ENCODE data around the gene PCDH12.

The PCDH12 gene

GRCh38 chr5:141958113-141958512, at the start of gene PCDH12:
Gene PCDH12, minus strand, starts transcription at chr5:141958202. Its CDS starts 351 bp downstream, at chr5:141957851.
- no peak for DNase-seq

GRCh38 chr5:142007237-142007544, 49.2 kb upstream of the PCDH12 start:
- DNase-seq, result no peak

GRCh38 chr5:142006363-142007236, 48.6 kb upstream of the PCDH12 start:
- no peak for DNase-seq

GRCh38 chr5:142003266-142003800, 45.3 kb upstream of the PCDH12 start:
- no peak for DNase-seq

GRCh38 chr5:142000704-142001484, 42.9 kb upstream of the PCDH12 start:
- DNase-seq, result peak in 1 of 2 experiments; percentile 36

GRCh38 chr5:142000173-142000572, 42.2 kb upstream of the PCDH12 start:
- DNase-seq, result no peak

- DNase-seq, result no peak
These were observed 39.5 kb upstream of the PCDH12 start for GRCh38 chr5:141997358-141997960.

GRCh38 chr5:141995656-141996055, 37.7 kb upstream of the PCDH12 start:
- no peak for DNase-seq

- no peak for DNase-seq
These were observed 36.6 kb upstream of the PCDH12 start for GRCh38 chr5:141994511-141995136.

- peak; percentile 46 to 76 for DNase-seq
These were observed 34.5 kb upstream of the PCDH12 start for GRCh38 chr5:141992349-141992963.

- no peak for DNase-seq
These were observed 31.7 kb upstream of the PCDH12 start for GRCh38 chr5:141989720-141990119.

GRCh38 chr5:141986072-141986471, 28.1 kb upstream of the PCDH12 start:
- DNase-seq, result no peak

- no peak for DNase-seq
These were observed 24.6 kb upstream of the PCDH12 start for GRCh38 chr5:141982626-141983025.

- no peak for DNase-seq
These were observed 20.4 kb upstream of the PCDH12 start for GRCh38 chr5:141978389-141978788.

- DNase-seq, result no peak
These were observed 18.2 kb upstream of the PCDH12 start for GRCh38 chr5:141976176-141976575.

- no peak for DNase-seq
These were observed 16.0 kb upstream of the PCDH12 start for GRCh38 chr5:141973871-141974595.

- DNase-seq, result peak; percentile 91 to 92
These were observed 12.1 kb upstream of the PCDH12 start for GRCh38 chr5:141969783-141970771.

- DNase-seq, result peak; percentile 71 to 95
These were observed 11.1 kb upstream of the PCDH12 start, which contains the start of gene RNF14 for GRCh38 chr5:141968914-141969608. Gene RNF14, plus strand, starts transcription at chr5:141969105. Its CDS starts 4,484 bp downstream, at chr5:141973589.

- no peak for DNase-seq
These were observed 8.9 kb upstream of the PCDH12 start for GRCh38 chr5:141966963-141967333.

All from NCI-H526 (cell line).